ENCODE measurements around the gene ZIC2. TPM values are rescaled to one million over a fixed set of nuclear protein-coding genes. Genes with fewer than 3 reads are reported as not detected.

The ZIC2 gene
- total RNA-seq, 1 experiment from 2014 or later: 13.6 TPM

DNA sequence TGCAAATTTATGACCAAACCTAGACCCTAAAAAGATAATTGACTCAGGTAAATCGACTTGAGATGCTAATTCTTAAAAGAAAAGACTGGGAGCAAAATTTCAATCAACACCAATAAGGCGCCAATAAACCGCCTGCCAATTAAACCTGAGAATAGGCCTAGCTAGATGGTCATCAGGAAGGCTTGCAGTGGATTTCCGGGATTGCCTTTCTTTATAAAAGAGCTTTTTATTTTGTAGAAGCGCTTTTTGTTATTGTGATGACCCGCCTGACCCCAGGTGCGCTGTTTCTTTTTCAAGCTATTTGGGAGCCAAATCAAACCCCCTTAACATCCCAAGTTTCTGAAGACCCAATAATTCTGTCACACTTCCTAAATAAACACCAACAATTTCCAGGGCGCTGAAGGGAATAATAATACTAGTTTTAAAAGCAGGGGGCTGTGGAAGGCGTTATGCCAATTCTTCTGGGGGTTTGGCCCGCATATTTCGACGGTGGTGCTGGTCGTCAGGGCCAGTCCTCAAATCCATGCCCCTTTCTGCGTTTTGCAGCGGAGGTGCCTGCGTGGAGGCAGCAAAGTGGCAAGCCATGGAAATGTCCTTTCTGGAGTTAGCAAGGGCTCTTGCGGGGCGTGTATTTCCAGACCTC, 7.2 kb upstream of the ZIC2 start:
- ChIA-PET CTCF (no interaction called here), POLR2A (ENCODE audit: unreplicated experiment) (no interaction called here)
- H3K4me2 ChIP-seq: no peak overlapping the region
- no peaks in the 10 kb centered on the region for H3K36me3 ChIP-seq (ENCODE audit: low read depth)
- peaks cover 18% of the 10 kb centered on the region; the same call in 1 of the 2 replicates for H3F3A ChIP-seq (ENCODE audit: insufficient read depth, low read depth)
- H3K4me1 ChIP-seq (replicated peaks; ENCODE audit: insufficient read depth): peaks cover 7% of the 10 kb centered on the region
- no peaks in the 10 kb centered on the region for H3K27me3 ChIP-seq (ENCODE audit: insufficient read depth, low read depth)
- intact Hi-C loops (cut with micrococcal nuclease; ENCODE audit: unreplicated experiment): no loop called here
- BruUV-seq (replicated peaks): no TSS peak
- H3K79me2 ChIP-seq (ENCODE audit: low read depth): peaks cover 6% of the 10 kb centered on the region
- H2AFZ ChIP-seq: no peak overlapping the region
- no peaks in the 10 kb centered on the region for H3K9me2 ChIP-seq (ENCODE audit: insufficient read depth)
- no peak overlapping the region for H3K27ac ChIP-seq
- no peak overlapping the region for H3K4me3 ChIP-seq
- no peaks in the 10 kb centered on the region for H4K20me1 ChIP-seq (ENCODE audit: insufficient read depth)
- TF ChIP-seq EZH2 (IDR thresholded peaks at IDR 0.05; ENCODE audit: low read depth): no peak
- TF ChIP-seq, protein P1, sequence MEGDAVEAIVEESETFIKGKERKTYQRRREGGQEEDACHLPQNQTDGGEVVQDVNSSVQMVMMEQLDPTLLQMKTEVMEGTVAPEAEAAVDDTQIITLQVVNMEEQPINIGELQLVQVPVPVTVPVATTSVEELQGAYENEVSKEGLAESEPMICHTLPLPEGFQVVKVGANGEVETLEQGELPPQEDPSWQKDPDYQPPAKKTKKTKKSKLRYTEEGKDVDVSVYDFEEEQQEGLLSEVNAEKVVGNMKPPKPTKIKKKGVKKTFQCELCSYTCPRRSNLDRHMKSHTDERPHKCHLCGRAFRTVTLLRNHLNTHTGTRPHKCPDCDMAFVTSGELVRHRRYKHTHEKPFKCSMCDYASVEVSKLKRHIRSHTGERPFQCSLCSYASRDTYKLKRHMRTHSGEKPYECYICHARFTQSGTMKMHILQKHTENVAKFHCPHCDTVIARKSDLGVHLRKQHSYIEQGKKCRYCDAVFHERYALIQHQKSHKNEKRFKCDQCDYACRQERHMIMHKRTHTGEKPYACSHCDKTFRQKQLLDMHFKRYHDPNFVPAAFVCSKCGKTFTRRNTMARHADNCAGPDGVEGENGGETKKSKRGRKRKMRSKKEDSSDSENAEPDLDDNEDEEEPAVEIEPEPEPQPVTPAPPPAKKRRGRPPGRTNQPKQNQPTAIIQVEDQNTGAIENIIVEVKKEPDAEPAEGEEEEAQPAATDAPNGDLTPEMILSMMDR (conservative IDR thresholded peaks at IDR 0.05): no peak
- no peak for DNase-seq
- no peaks in the 10 kb centered on the region for H3K9me3 ChIP-seq (ENCODE audit: insufficient read depth, low read depth)

DNA sequence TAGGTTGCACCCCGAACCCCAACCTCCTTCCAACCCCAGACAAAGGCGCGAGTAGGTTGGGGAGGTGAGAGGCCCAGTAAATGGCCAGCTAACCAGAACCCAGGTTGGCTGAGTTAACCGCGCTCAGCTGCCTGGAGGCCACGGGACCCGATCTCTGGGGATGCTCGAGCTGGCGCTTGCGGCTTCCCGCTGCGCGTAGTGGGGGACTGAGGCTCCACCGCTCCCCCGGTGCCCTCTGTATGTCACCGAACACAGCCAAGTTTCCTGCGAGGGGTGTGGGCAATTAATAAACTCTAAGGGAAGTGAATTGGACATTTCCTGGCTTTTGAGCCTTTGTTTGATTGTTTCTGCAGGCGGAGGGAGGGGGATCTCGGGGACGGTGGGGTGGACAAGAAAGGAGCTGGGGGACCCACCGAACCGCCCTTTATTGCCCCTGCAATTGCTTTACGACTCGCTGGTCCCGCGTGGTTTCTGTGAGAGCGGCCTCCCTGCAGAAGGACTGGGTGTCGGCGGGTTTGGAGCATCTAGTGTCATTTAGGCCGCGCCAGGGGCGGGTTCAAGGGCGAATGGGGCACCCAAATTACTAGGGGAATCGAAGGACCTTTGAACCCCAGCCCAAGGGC, 6.5 kb upstream of the ZIC2 start:
- H3F3A ChIP-seq (ENCODE audit: insufficient read depth, low read depth): peaks cover 14% of the 10 kb centered on the region; the same call in 1 of the 2 replicates
- intact Hi-C loops (cut with micrococcal nuclease; ENCODE audit: unreplicated experiment): no loop called here
- no peaks in the 10 kb centered on the region for H4K20me1 ChIP-seq (ENCODE audit: insufficient read depth)
- H3K9me2 ChIP-seq (ENCODE audit: insufficient read depth): no peaks in the 10 kb centered on the region
- H3K4me2 ChIP-seq: no peak overlapping the region
- peaks cover 7% of the 10 kb centered on the region for H3K4me1 ChIP-seq (replicated peaks; ENCODE audit: insufficient read depth)
- H3K27me3 ChIP-seq (ENCODE audit: insufficient read depth, low read depth): no peaks in the 10 kb centered on the region
- TF ChIP-seq, protein P1 (conservative IDR thresholded peaks at IDR 0.05): no peak
- no peak for TF ChIP-seq EZH2 (IDR thresholded peaks at IDR 0.05; ENCODE audit: low read depth)
- H2AFZ ChIP-seq: no peak overlapping the region
- H3K36me3 ChIP-seq (ENCODE audit: low read depth): no peaks in the 10 kb centered on the region
- no peaks in the 10 kb centered on the region for H3K9me3 ChIP-seq (ENCODE audit: insufficient read depth, low read depth)
- H3K4me3 ChIP-seq: no peak overlapping the region
- H3K27ac ChIP-seq: no peak overlapping the region
- BruUV-seq (replicated peaks): no TSS peak
- DNase-seq: no peak
- H3K79me2 ChIP-seq (ENCODE audit: low read depth): no peaks in the 10 kb centered on the region
- ChIA-PET CTCF (no interaction called here), POLR2A (ENCODE audit: unreplicated experiment) (no interaction called here)

GRCh38 chr13:99975626-99976025, 6.0 kb upstream of the ZIC2 start:
- Histone ChIP-seq H4K20me1 (ENCODE audit: insufficient read depth) (no peaks in the 10 kb centered on the region), H3K27me3 (ENCODE audit: insufficient read depth, low read depth) (no peaks in the 10 kb centered on the region), H2AFZ (no peak overlapping the region), H3K36me3 (ENCODE audit: low read depth) (no peaks in the 10 kb centered on the region), H3K4me3 (no peak overlapping the region), H3K4me2 (no peak overlapping the region), H3K9me3 (ENCODE audit: insufficient read depth, low read depth) (no peaks in the 10 kb centered on the region), H3K79me2 (ENCODE audit: low read depth) (no peaks in the 10 kb centered on the region), H3K9me2 (ENCODE audit: insufficient read depth) (no peaks in the 10 kb centered on the region), H3F3A (ENCODE audit: insufficient read depth, low read depth) (peaks cover 14% of the 10 kb centered on the region; the same call in 1 of the 2 replicates), H3K4me1 (replicated peaks; ENCODE audit: insufficient read depth) (peaks cover 7% of the 10 kb centered on the region), H3K27ac (no peak overlapping the region)
- ChIA-PET CTCF (no interaction called here), POLR2A (ENCODE audit: unreplicated experiment) (no interaction called here)
- DNase-seq: no peak
- intact Hi-C loops (cut with micrococcal nuclease; ENCODE audit: unreplicated experiment): no loop called here
- BruUV-seq (replicated peaks): no TSS peak
- no peak for TF ChIP-seq EZH2 (IDR thresholded peaks at IDR 0.05; ENCODE audit: low read depth)
- TF ChIP-seq, protein P1 (conservative IDR thresholded peaks at IDR 0.05): no peak

Measured in PC-9 (cell line).